ENCODE measurements around the gene CCDC78.

The CCDC78 gene

GRCh38 chr16:677316-678190, 48.7 kb downstream of the CCDC78 start:
- no peak for DNase-seq

- peak; percentile 67 for DNase-seq
Observed at GRCh38 chr16:676913-677312, 49.3 kb downstream of the CCDC78 start.

GRCh38 chr16:676565-676902, 49.7 kb downstream of the CCDC78 start:
- DNase-seq = no peak

- DNase-seq = no peak
Observed at GRCh38 chr16:675884-676564, 50.2 kb downstream of the CCDC78 start.

- DNase-seq = no peak
Observed at GRCh38 chr16:674968-675883, 51.0 kb downstream of the CCDC78 start, which contains the start of gene RHBDL1. Gene RHBDL1 (plus strand): TSS chr16:675671. CDS start chr16:675791, 120 bp downstream.

- no peak for DNase-seq
Observed at GRCh38 chr16:674214-674881, 51.9 kb downstream of the CCDC78 start.

GRCh38 chr16:673399-673991, 52.7 kb downstream of the CCDC78 start:
- no peak for DNase-seq

GRCh38 chr16:672851-673250, 53.4 kb downstream of the CCDC78 start:
- no peak for DNase-seq
